Measurements from ENCODE around the gene NDUFC1.
"Not testable (repeated sequence)": the region's sequence is repeated elsewhere in the genome, so short reads cannot be mapped to it uniquely, and the experiment has no call there.

NDUFC1 gene

GRCh38 chr4:139299536-139299935, 2.7 kb downstream of the NDUFC1 start:
- no peak for DNase-seq (ENCODE audit: low read depth in 3 of 3)

DNA sequence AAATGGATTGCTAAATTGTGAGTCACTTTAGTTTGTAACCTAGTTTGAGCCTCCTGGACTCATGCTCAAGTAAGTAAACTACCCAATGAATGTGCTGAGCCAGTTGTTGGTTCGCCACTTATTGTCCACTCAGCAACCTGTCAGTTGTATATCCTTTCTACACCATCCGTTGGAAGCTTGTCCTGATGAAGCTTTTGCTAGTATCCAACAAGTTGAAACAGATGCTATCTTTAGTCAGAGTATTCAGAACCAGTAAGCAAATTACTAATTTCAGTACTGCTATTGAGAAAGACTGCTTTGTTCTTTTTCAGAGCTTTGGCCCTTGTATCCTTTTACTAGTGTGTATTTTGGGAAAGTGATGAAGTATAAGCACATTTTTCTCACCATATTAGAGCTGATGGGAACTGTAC, 5.3 kb downstream of the NDUFC1 start:
- no peak for DNase-seq (ENCODE audit: low read depth in 3 of 3)

DNA sequence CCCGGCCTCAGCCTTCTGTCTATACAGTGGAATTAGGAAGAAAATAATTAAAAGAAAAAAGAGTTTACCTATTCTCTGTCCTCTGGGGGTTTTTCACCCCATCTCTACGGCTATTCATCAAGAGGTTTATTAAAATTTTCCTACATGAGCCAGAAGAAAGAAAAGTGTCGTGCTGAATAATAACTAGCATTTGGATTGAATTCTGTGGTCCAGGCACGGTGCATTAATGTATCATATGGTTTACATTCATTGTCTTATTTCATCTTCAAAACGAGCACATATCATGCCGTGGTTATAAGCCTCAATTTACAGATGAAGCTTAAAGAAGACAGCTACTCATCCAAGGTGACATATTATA, 6.4 kb downstream of the NDUFC1 start:
- no peak for DNase-seq (ENCODE audit: low read depth in 3 of 3)

GRCh38 chr4:139295206-139295941, 6.9 kb downstream of the NDUFC1 start:
- DNase-seq (ENCODE audit: low read depth in 3 of 3), result peak; percentile 93 to 99 (median 98)

- no peak for DNase-seq (ENCODE audit: low read depth in 3 of 3)
Observed at GRCh38 chr4:139286186-139286698, 16.0 kb downstream of the NDUFC1 start.

GRCh38 chr4:139282721-139283075, 19.6 kb downstream of the NDUFC1 start:
- no peak for DNase-seq (ENCODE audit: low read depth in 3 of 3)

DNA sequence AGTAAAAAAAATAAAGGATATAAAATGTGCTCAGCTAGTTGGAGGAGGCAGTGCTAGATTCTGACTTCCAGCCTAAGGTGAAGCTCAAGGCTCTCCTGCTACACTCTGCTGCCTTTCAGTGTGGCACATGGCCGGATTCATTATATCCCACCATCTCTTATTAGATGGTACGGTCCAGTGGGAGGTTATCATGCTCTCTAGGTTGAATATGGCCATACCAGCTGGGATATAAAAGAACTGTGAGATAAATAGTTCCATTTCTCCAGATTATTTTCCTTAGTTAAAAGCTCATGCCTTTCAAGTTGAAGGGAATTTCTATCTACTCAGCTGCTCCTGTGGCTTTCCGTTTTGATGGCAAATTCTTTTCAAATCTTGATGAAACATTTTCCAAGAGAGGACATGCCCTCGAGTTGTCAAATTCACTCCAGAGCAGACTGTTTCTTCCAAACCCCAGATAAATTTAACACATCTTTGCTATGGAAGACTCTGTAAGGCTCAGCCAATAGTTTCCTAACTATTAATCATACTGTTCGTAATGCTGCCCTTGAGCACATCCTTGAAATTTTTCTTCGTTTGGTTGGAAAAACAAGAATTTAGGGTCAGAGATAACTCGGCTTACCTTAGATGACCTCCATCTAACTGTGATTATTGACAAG, 20.1 kb downstream of the NDUFC1 start:
- DNase-seq (ENCODE audit: low read depth in 3 of 3), result no peak

GRCh38 chr4:139279760-139280620, 22.3 kb downstream of the NDUFC1 start, which contains the start of gene MGARP:
MGARP (minus strand) TSS chr4:139280225; CDS start chr4:139280158, 67 bp downstream.
- DNase-seq (ENCODE audit: low read depth in 3 of 3), result peak in 1 of 3 experiments; percentile 23

DNA sequence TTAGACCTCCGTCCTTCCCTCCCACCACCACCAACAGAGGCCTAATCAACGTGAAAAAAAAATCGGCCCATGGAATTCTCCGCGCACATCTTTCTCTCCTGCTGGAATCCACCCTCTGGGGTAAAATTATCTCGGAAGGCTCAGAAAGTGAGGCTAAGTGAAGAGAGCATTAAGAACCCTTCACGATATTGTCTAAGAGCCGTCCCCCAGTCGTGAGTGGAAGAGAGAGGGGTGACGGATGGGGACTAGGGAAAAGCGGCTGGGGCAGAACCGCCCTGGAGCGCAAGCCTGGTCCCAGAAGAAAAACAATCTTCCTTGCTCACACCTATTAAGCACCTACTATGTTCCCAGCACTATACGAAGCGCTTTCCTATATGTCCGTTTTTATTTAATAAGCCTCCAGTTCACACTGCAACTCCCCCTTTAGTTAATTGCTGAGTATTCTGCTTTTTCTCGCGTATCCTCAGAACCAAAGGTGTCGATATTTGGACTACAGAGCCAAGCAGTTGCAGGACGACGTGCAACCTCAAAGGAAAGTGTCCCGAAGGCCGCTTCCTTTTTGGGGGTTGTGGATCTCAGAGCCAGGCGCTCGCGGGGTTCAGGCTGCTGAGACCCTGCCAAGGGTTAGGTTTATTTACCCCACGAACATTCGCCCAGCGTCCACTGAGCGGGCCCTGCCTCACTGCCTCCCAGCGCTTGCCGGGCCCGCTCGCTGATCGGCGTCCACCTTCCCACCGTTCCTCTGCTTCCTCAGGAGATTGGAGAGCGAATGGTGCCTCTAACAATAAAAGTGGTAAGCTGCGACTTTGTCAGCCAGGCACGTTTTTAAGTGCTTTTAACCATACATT, 23.1 kb downstream of the NDUFC1 start:
- DNase-seq (ENCODE audit: low read depth in 3 of 3), result no peak

- DNase-seq (ENCODE audit: low read depth in 3 of 3), result no peak
Observed at GRCh38 chr4:139278485-139278884, 23.8 kb downstream of the NDUFC1 start.

DNA sequence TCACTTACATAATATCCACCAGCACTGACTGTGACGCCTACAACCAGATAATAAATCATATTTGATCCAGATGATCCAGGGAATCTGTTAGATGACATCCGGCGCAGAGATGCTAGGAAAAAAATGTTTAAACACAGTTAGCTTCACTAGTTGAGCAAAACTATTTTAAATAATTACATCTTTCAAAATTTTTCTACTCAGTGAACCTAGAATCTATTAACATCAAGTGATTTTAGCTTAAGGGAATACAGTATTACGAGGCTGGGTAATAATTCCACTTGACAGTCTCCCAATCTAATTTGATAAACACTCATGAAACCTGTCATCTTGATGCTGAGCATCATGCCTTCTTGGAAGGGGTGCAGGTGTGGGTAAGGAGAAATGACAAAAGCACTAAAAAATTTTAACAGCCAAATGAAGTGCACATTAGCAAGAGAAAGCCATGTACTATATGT, 27.0 kb downstream of the NDUFC1 start:
- DNase-seq (ENCODE audit: low read depth in 3 of 3), result no peak

- no peak for DNase-seq (ENCODE audit: low read depth in 3 of 3)
Observed at GRCh38 chr4:139274790-139275189, 27.5 kb downstream of the NDUFC1 start.

- no peak for DNase-seq (ENCODE audit: low read depth in 3 of 3)
Observed at GRCh38 chr4:139273835-139274234, 28.4 kb downstream of the NDUFC1 start.

DNA sequence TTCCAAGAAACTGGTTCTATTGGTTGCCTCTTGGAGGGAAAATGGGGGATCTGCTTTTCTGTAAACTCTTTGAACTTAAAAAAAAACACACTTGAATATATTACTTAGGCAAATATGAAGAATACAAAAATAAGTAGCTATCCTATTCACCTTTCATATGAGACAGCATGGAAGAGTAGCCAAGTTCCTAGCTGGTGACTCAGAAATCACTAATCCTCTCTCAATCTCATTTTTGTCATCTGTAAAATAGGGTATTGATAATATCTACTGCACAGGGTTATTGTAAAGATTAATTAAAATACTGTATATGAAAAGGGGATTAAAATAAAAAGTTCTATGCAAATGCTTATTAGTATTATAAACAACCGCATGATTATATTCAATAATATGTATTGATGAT, 35.0 kb downstream of the NDUFC1 start:
- no peak for DNase-seq (ENCODE audit: low read depth in 3 of 3)

DNA sequence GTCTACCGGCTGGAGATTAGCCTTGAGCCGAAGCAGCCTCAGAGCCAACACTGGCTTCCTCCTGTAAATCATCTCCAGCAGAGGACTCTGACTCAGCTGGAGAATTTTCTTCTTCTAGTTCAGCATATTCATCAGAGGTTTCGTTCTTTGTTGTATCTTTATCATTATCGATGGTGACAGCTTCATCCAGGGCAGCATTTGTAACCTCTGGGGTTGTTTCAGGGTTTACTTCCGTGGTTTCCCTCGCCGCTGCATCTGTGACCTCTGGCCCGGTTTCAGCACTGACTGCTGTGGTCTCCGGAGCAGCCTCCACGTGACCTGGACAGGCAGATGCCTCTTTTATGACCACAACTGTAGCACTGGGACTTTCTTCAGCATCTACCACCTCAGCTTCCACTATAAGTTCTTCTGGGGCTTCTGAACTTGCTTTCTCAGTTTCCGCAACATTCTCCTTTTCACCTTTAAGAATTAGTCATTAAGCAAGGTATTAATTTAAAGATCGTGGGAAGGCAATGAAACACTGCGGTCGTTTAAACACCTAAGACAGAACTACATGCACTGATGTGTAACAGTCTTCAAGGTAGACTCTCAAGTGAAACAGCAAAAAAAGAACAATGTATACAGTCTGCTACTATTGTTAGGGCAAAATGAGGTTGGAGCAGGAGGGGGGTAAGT, 35.6 kb downstream of the NDUFC1 start:
- peak; percentile 53 to 81 (median 73) for DNase-seq (ENCODE audit: low read depth in 3 of 3)

DNA sequence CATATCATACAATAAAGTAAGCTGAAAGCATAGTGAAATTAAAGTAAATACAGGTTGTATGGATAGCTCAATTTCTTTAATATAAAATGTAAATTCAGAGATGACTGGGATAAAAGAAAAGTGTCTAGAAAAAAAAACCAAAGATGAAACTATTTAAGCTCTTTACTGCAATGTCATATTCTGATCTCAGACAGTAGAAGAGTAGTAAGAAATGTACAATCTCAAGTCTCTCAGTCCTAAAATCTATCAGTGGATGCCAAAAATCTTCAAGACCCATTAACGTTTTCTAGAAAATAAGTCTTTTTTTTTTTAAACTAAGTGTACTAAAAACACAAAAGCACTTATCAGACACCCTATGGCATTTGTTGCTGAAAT, 36.1 kb downstream of the NDUFC1 start:
- no peak for DNase-seq (ENCODE audit: low read depth in 3 of 3)

- no peak for DNase-seq (ENCODE audit: low read depth in 3 of 3)
Observed at GRCh38 chr4:139265654-139266053, 36.6 kb downstream of the NDUFC1 start.

GRCh38 chr4:139256349-139256748, 45.9 kb downstream of the NDUFC1 start:
- no peak for DNase-seq (ENCODE audit: low read depth in 3 of 3)

- DNase-seq (ENCODE audit: low read depth in 3 of 3), result not testable (repeated sequence)
Observed at GRCh38 chr4:139255581-139255980, 46.7 kb downstream of the NDUFC1 start.

GRCh38 chr4:139253713-139254112, 48.6 kb downstream of the NDUFC1 start:
- no peak for DNase-seq (ENCODE audit: low read depth in 3 of 3)

- DNase-seq (ENCODE audit: low read depth in 3 of 3), result no peak
Observed at GRCh38 chr4:139253046-139253445, 49.2 kb downstream of the NDUFC1 start.

Data from stimulated activated CD4-positive, alpha-beta T cell treated with anti-CD3 and anti-CD28 coated beads, TNF-alpha, amount 100 ng/mL, for 24 hours (primary cell).